PC-3 (cell line): ENCODE results near the gene OR52E2.

Experiments
- EZH2 ChIP-seq: fragments of 300-600 bp; sonication (generic); IDR thresholded peaks from one replicate; pipeline ENCODE4 v1.6.1; 2017; ENCODE audit warnings: antibody characterized with exemption, mild to moderate bottlenecking, low read length; ENCODE audit not compliant: unreplicated experiment
- TF ChIP-seq, protein P1 (sequence below): fragments of 300-600 bp; sonication (generic); conservative IDR thresholded peaks from 2 replicates; pipeline ENCODE4 v1.5.1; 2017; ENCODE audit warnings: antibody characterized with exemption, low read depth, mild to moderate bottlenecking, low read length

DNA sequence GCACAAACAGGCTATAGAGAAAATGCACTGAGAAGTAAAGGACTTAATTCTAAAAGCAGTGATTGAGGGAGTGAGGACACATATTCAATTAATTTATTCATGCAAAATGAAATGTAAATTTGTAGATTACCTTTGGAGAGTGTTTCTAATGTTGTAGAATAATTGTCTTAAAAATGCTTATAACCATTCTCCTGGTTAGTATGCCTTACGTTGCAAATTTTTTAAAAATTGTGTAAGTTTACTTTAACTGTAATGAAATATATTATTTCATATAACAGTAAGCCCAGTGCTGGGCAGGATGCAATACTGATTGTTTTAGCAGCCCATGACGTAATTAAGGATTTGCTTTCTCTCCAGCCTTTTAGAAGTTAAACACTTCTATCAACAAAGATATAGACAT is 36.6 kb upstream of the OR52E2 start:
- TF ChIP-seq, protein P1, sequence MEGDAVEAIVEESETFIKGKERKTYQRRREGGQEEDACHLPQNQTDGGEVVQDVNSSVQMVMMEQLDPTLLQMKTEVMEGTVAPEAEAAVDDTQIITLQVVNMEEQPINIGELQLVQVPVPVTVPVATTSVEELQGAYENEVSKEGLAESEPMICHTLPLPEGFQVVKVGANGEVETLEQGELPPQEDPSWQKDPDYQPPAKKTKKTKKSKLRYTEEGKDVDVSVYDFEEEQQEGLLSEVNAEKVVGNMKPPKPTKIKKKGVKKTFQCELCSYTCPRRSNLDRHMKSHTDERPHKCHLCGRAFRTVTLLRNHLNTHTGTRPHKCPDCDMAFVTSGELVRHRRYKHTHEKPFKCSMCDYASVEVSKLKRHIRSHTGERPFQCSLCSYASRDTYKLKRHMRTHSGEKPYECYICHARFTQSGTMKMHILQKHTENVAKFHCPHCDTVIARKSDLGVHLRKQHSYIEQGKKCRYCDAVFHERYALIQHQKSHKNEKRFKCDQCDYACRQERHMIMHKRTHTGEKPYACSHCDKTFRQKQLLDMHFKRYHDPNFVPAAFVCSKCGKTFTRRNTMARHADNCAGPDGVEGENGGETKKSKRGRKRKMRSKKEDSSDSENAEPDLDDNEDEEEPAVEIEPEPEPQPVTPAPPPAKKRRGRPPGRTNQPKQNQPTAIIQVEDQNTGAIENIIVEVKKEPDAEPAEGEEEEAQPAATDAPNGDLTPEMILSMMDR = no peak
- no peak for TF ChIP-seq EZH2
